Fibroblast of lung (primary cell): ENCODE results near the gene NCOR2. TPM values are rescaled to one million over a fixed set of nuclear protein-coding genes. Genes with fewer than 3 reads are reported as not detected.

Source experiments
- DNase-seq, 2 donors: peaks; one replicate each; pipeline versions ENCODE4 v3.0.0 to v3.0.0-alpha.2; 2010; ENCODE audit warnings: low read depth in 2 of 2
- H2AFZ ChIP-seq: 2 replicates; pipeline ENCODE4 v1.5.1; 2012; ENCODE audit warnings: low read length, control low read depth, inconsistent platforms
- H3K27ac ChIP-seq: 2 replicates; pipeline ENCODE4 v1.5.1; 2011; ENCODE audit warnings: low read length, control low read depth; ENCODE audit not compliant: insufficient read depth
- H3K27me3 ChIP-seq: 2 replicates; pipeline ENCODE4 v1.5.1; 2011; ENCODE audit warnings: mild to moderate bottlenecking, low read length; ENCODE audit not compliant: control insufficient read depth, insufficient read depth
- H3K36me3 ChIP-seq: 2 replicates; pipeline ENCODE4 v1.5.1; 2011; ENCODE audit warnings: low read length; ENCODE audit not compliant: control insufficient read depth, insufficient read depth
- H3K4me1 ChIP-seq: 2 replicates; pipeline ENCODE4 v1.5.1; 2011; ENCODE audit warnings: low read length; ENCODE audit not compliant: control insufficient read depth, insufficient read depth; ENCODE audit errors: extremely low read depth
- H3K4me2 ChIP-seq: 2 replicates; pipeline ENCODE4 v1.5.1; 2011; ENCODE audit warnings: low read length, control low read depth; ENCODE audit not compliant: insufficient read depth; ENCODE audit errors: extremely low read depth
- H3K4me3 ChIP-seq, 4 experiments: fragments of 200-600 bp in 1 of 4; sonication (generic) in 1 of 4; replicated peaks in 1 of 4; 2 replicates each; pipeline ENCODE4 v1.5.1; 2011 to 2016; ENCODE audit warnings: low read length in 4 of 4, low read depth in 3 of 4, mild to moderate bottlenecking in 3 of 4, control low read depth in 2 of 4, inconsistent platforms in 1 of 4, mixed read lengths in 1 of 4; ENCODE audit not compliant: insufficient read depth in 1 of 4; ENCODE audit errors: control extremely low read depth in 1 of 4
- H3K79me2 ChIP-seq: 2 replicates; pipeline ENCODE4 v1.5.1; 2012; ENCODE audit warnings: mild to moderate bottlenecking, low read length, inconsistent platforms; ENCODE audit not compliant: control insufficient read depth, insufficient read depth
- H3K9ac ChIP-seq: 2 replicates; pipeline ENCODE4 v1.5.1; 2011; ENCODE audit warnings: mild to moderate bottlenecking, low read length, control low read depth; ENCODE audit not compliant: insufficient read depth
- H3K9me3 ChIP-seq: 2 replicates; pipeline ENCODE4 v1.5.1; 2012; ENCODE audit warnings: low read depth, low read length; ENCODE audit not compliant: control insufficient read depth, insufficient read depth
- H4K20me1 ChIP-seq: 2 replicates; pipeline ENCODE4 v1.5.1; 2011; ENCODE audit warnings: low read length; ENCODE audit not compliant: control insufficient read depth, insufficient read depth; ENCODE audit errors: extremely low read depth
- CTCF ChIP-seq, 2 donors: IDR thresholded peaks in 1 of 2; conservative IDR thresholded peaks in 1 of 2; 1 replicate in 1 of 2; 2 replicates in 1 of 2; pipeline ENCODE4 v1.5.1; 2011 to 2012; ENCODE audit warnings: low read length in 2 of 2, control low read depth in 1 of 2, inconsistent platforms in 1 of 2, low read depth in 1 of 2, mild to moderate bottlenecking in 1 of 2
- EZH2 ChIP-seq: IDR thresholded peaks from 2 replicates; pipeline ENCODE4 v1.5.1; 2012; ENCODE audit warnings: low read length, control low read depth, mild to moderate bottlenecking; ENCODE audit errors: missing control alignments
- polyA plus RNA-seq, 2 donors: library from polyadenylated mRNA; depleted of rRNA in 1 of 2; stranded (reverse) in 1 of 2; unstranded in 1 of 2; fragments of >200 nt; gene quantifications; 2 replicates each; pipeline ENCODE4 v1.2.1, GENCODE V29; 2011 to 2012; ENCODE audit warnings: missing spikeins in 1 of 2
- total RNA-seq: library from RNA; depleted of rRNA; stranded (reverse); fragments of >200 nt; gene quantifications from 2 replicates; pipeline ENCODE4 v1.2.1, GENCODE V29; 2014

NCOR2 gene
- total and polyA plus RNA-seq, 2 donors (not counting 1 experiment from before 2014, with no cell fraction given) = 6.1 to 17.2 TPM

- no peaks in the 10 kb centered on the region for H3K9me3 ChIP-seq
- H2AFZ ChIP-seq = no peak overlapping the region
- no peak overlapping the region for H3K27ac ChIP-seq
- H3K36me3 ChIP-seq = no peaks in the 10 kb centered on the region
- H4K20me1 ChIP-seq = peaks cover 3% of the 10 kb centered on the region
- no peak for DNase-seq
- no peak overlapping the region for H3K4me3 ChIP-seq
- H3K4me1 ChIP-seq = peaks cover 8% of the 10 kb centered on the region
- H3K4me2 ChIP-seq = no peak overlapping the region
- no peak overlapping the region for H3K9ac ChIP-seq
- peaks cover 31% of the 10 kb centered on the region for H3K79me2 ChIP-seq
- no peaks in the 10 kb centered on the region for H3K27me3 ChIP-seq
- no peak for TF ChIP-seq CTCF (conservative IDR thresholded peaks at IDR 0.05 in 1 of 2, IDR thresholded peaks at IDR 0.05 in 1 of 2; ENCODE audit: low read depth in 1 of 2, low read length in 2 of 2)
- no peak for TF ChIP-seq EZH2
Observed at GRCh38 chr12:124534776-124535740, 32.4 kb downstream of the NCOR2 start.

GRCh38 chr12:124533456-124533855 is 34.0 kb downstream of the NCOR2 start:
- H3K27ac ChIP-seq = no peak overlapping the region
- peaks cover 21% of the 10 kb centered on the region for H3K79me2 ChIP-seq
- H3K4me2 ChIP-seq = no peak overlapping the region
- H4K20me1 ChIP-seq = peaks cover 3% of the 10 kb centered on the region
- TF ChIP-seq CTCF (conservative IDR thresholded peaks at IDR 0.05 in 1 of 2, IDR thresholded peaks at IDR 0.05 in 1 of 2; ENCODE audit: low read depth in 1 of 2, low read length in 2 of 2) = no peak
- no peak for TF ChIP-seq EZH2
- H3K27me3 ChIP-seq = no peaks in the 10 kb centered on the region
- no peak overlapping the region for H2AFZ ChIP-seq
- no peaks in the 10 kb centered on the region for H3K9me3 ChIP-seq
- no peaks in the 10 kb centered on the region for H3K36me3 ChIP-seq
- no peak overlapping the region for H3K4me3 ChIP-seq
- peaks cover 4% of the 10 kb centered on the region for H3K4me1 ChIP-seq
- no peak for DNase-seq
- H3K9ac ChIP-seq = no peak overlapping the region

GRCh38 chr12:124532967-124533366 is 34.4 kb downstream of the NCOR2 start:
- no peaks in the 10 kb centered on the region for H3K9me3 ChIP-seq
- H3K4me1 ChIP-seq = peaks cover 6% of the 10 kb centered on the region
- H3K4me3 ChIP-seq = no peak overlapping the region
- no peak for DNase-seq
- no peak overlapping the region for H2AFZ ChIP-seq
- H3K36me3 ChIP-seq = no peaks in the 10 kb centered on the region
- no peaks in the 10 kb centered on the region for H3K27me3 ChIP-seq
- H3K4me2 ChIP-seq = no peak overlapping the region
- H3K9ac ChIP-seq = no peak overlapping the region
- peaks cover 20% of the 10 kb centered on the region for H3K79me2 ChIP-seq
- TF ChIP-seq EZH2 (no peak), CTCF (conservative IDR thresholded peaks at IDR 0.05 in 1 of 2, IDR thresholded peaks at IDR 0.05 in 1 of 2; ENCODE audit: low read depth in 1 of 2, low read length in 2 of 2) (no peak)
- H4K20me1 ChIP-seq = peaks cover 3% of the 10 kb centered on the region
- no peak overlapping the region for H3K27ac ChIP-seq
